GM13977 (cell line): ENCODE results near the gene CCDC61.
A peak's percentile ranks its signal among the peaks of the same experiment; 100 is the strongest.

ENCODE experiments used
- DNase-seq: peaks from one replicate; pipeline ENCODE4 v3.0.0; 2012; ENCODE audit warnings: low spot score
- CTCF ChIP-seq: IDR thresholded peaks from 2 replicates; pipeline ENCODE4 v1.5.1; 2012; ENCODE audit warnings: mild to moderate bottlenecking, control low read depth; ENCODE audit not compliant: insufficient read depth; ENCODE audit errors: extremely low read depth, missing control alignments
- in situ Hi-C: fragments of 300-500 bp; cut with MboI; formaldehyde crosslinking; loops from one replicate; pipeline ENCODE4 v1.12.0; 2022; ENCODE audit warnings: low sequenced_read_pairs, low pct_unique_long_range_greater_than_20kb, mixed read lengths, inconsistent platforms; ENCODE audit not compliant: unreplicated experiment

Gene CCDC61

GRCh38 chr19:46000491-46001246, 5.4 kb downstream of the CCDC61 start:
- in situ Hi-C loops: no loop called here
- TF ChIP-seq CTCF: no peak
- DNase-seq: peak; percentile 84

DNA sequence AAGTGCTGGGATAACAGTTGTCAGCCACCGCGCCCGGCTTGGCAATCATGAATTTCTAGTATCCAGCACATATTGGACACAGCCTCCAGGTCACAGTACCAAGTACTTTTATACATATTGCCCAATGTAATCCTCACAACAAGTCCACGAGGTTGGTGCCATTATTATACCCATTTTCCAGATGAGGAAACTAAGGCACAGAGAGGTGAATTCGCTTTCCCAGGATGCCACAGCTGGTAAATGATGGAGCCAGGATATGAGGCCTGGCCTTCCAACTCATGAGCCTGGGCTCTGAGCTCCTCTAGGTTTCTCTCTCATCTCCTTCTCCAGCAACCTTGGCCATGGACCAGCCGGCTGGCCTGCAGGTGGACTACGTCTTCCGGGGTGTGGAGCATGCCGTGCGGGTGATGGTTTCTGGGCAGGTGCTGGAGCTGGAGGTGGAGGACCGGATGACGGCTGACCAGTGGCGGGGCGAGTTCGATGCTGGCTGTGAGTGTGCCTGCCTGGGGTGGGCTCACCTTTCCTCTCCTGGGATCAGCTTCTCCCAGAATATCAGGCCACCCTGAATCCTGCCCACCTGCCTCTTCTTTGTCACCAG, 7.5 kb downstream of the CCDC61 start:
- in situ Hi-C loops: no loop called here
- DNase-seq: no peak
- no peak for TF ChIP-seq CTCF

DNA sequence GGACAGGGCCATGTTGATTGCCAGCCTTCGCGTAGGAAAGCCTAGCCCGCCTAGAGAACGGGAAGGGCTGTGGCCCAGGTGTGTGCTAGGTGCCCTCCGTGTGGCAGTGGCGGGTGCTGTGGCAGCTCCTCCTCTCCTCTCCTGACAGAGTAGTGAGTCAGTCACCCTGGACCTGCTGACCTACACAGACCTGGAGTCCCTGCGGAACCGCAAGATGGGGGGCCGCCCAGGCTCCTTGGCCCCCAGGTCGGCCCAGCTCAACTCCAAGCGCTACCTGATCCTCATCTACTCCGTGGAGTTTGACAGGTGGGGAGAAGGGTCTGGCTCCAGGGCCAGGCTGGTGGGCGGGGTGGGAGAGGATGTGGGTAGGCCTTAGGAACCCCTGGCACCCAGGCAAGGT, 11.1 kb downstream of the CCDC61 start:
- no peak for TF ChIP-seq CTCF
- in situ Hi-C loops: no loop called here
- DNase-seq: no peak

DNA sequence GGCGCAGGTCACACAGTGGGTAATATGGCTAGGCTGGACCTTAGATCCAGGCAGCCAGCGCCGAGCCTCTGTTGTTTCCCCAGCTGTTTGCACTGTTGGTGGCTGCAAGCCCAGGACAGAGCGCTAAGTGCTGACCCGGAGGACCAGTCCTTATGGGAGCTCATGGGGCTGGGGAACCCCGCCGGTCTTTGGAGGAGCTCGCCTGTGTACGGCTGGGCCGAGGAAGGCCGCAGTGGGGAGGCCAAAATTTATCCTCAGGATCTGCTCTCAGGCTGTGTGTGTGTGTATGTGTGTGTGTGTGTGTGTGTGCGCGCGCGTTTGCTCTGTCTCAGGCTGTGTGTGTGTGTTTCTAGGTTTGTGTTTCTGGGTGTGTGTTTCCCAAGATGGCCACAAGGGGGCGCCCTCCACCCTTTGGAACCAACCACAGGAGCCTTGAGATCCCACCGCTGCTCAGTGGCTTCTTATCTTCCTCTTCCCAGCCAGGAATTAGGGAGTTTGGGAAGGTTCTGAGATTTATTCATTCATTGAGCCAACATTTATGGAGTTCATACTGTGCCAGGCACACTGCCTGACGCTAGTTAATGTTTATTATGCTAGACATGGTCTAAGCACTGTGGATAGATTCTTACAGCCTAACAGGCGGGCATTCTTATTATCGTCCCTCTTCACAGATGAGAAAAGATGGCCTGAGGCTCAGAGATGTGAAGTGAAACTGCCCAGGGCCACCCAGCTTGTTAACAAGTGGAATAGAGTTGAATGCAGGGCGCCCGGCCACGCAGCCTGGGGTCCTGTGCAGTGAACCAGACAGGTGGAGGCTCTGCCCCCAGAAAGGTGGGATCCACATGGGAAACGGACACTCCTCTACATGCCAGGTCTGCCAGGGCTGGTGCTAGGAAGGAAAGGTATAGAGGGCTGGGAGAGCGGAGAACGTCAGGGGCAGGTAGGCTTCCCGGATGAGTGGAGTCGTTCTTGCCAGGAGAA, 14.6 kb downstream of the CCDC61 start:
- DNase-seq: peak; percentile 75
- in situ Hi-C loops: no loop called here
- TF ChIP-seq CTCF: peak; percentile 79

DNA sequence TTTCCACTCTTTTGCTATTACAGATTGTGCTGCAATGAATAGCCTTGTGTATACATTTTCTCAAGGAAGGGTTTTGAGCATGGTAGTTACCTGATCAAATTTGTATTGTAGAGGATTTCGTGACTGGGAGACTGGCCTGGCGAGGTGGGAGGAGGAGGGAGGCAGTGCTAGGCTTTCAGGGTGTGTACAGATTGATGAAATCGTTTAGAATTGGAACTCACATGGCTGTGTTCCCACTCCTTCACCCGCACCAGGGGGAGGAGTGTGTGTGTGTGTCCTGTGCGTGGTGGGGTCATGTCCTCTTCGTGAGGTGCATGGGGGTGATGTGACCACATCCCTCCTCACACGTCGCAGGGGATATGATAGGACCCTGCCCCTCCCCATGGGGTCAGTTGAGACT, 19.3 kb downstream of the CCDC61 start:
- TF ChIP-seq CTCF: no peak

DNA sequence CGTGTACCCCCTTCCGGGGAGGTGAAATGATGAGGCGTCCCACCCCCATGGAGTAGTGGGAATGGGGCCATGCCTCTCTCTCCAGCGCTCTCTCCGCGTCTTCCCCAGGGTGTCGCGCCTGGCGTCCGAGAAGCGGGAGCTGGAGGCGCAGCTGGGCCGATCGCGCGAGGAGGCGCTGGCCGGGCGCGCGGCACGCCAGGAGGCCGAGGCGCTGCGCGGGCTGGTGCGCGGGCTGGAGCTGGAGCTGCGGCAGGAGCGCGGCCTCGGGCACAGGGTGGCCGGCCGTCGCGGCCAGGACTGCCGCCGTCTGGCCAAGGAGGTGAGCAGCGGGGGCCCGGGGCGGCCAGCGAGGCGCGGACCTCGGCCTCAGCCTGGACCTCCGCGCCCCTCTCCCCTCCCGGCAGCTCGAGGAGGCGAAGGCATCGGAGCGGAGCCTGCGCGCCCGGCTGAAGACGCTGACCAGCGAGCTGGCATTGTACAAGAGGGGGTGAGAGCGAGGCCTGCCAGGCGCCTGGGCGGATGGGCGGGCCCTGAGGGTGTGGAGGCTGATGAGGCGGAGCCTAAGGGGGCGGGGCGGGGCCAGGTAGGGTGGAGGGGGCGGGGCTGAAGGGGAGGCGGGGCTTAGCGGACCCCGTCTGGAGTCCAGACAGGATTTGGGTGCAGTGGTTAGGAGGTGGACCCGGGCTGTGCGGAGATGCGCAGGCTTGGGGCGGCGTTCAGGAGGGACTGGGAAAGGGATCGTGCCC, 19.8 kb downstream of the CCDC61 start:
- peak; percentile 76 for DNase-seq
- no peak for TF ChIP-seq CTCF
- in situ Hi-C loops: no loop called here

More for the DNA sequence above, 19.3 kb downstream of the CCDC61 start:
- in situ Hi-C loops: no loop called here
- no peak for DNase-seq
